Immature natural killer cell (primary cell): ENCODE results near the gene SNRPA. TPM values are rescaled to one million over a fixed set of nuclear protein-coding genes. Genes with fewer than 3 reads are reported as not detected.
"Not testable (repeated sequence)": the region's sequence is repeated elsewhere in the genome, so short reads cannot be mapped to it uniquely, and the experiment has no call there.

ENCODE experiments used
- DNase-seq, 3 donors: peaks; one replicate each; pipeline ENCODE4 v3.0.0; 2022; ENCODE audit warnings: mixed read lengths in 1 of 3
- H3K27ac Mint-ChIP-seq, 6 donors: one replicate each; pipeline ENCODE4 v1.8.0; 2020; ENCODE audit warnings: mixed read lengths in 6 of 6, mild to moderate bottlenecking in 5 of 6, inconsistent platforms in 4 of 6, moderate library complexity in 3 of 6
- H3K27me3 Mint-ChIP-seq, 3 donors: one replicate each; pipeline ENCODE4 v1.8.0; 2020 to 2021; ENCODE audit warnings: low read depth in 3 of 3, mild to moderate bottlenecking in 3 of 3, mixed read lengths in 3 of 3, moderate library complexity in 3 of 3, inconsistent platforms in 1 of 3
- H3K36me3 Mint-ChIP-seq, 3 donors: one replicate each; pipeline ENCODE4 v1.8.0; 2020; ENCODE audit warnings: mixed read lengths in 3 of 3, inconsistent platforms in 2 of 3, mild to moderate bottlenecking in 2 of 3
- H3K4me1 Mint-ChIP-seq, 2 donors: one replicate each; pipeline ENCODE4 v1.8.0; 2020; ENCODE audit warnings: inconsistent platforms in 2 of 2, mild to moderate bottlenecking in 2 of 2, mixed read lengths in 2 of 2, moderate library complexity in 1 of 2
- H3K4me3 Mint-ChIP-seq, 5 donors: one replicate each; pipeline ENCODE4 v1.8.0; 2020; ENCODE audit warnings: mild to moderate bottlenecking in 5 of 5, mixed read lengths in 5 of 5, inconsistent platforms in 3 of 5, moderate library complexity in 3 of 5
- H3K9me3 Mint-ChIP-seq, 6 donors: one replicate each; pipeline ENCODE4 v1.8.0; 2020; ENCODE audit warnings: mild to moderate bottlenecking in 6 of 6, mixed read lengths in 6 of 6, inconsistent platforms in 4 of 6, moderate library complexity in 3 of 6
- polyA plus RNA-seq, 3 donors: library from polyadenylated mRNA; unstranded; fragments of 300-500 nt; fragmentation: Illumina TruSeq; gene quantifications; one replicate each; pipeline ENCODE4 v1.2.3, GENCODE V29; 2021

SNRPA gene
- polyA plus RNA-seq, 3 donors from 2014 or later = 28.9 to 78.7 (median 39.2) TPM

DNA sequence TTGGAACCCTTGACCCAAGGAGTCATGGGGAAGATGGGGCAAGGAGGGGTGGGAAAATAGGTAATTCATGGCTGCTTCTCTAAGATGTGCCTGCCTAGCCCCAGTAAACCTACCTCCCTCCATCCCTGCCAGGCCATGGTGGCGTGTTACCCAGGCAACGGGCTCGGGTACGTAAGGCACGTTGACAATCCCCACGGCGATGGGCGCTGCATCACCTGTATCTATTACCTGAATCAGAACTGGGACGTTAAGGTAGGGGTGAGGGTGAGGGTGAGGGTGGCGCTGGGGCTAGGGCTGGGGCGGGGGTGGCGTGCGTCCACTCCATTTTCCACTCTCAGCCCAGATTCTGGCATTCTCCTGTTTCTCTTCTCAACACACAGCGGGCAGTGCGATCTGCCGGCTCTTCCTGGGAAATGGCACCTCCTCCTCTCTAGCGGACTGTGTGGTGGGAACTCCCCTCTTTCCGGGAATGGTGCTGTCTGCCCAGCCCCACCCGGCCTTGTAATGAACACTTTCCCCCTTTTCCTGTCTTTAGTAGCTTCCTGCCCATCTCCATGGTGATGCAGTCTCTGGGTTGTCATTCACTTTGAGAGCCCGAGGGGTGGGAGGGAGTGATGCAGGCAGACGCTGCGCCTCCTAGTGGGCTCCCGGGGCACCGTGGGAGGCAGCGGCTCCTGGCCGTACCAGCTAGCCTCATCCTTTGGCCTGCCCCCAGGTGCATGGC is 55.6 kb downstream of the SNRPA start:
- Mint-ChIP-seq H3K4me1 (peaks cover 83 to 92% of the 10 kb centered on the region in 2 donors), H3K27ac (peak overlapping the region; percentile 89 to 98 (median 95)), H3K36me3 (peaks cover 3 to 17% (median 16%) of the 10 kb centered on the region in 3 donors), H3K27me3 (peaks cover 10 to 20% (median 14%) of the 10 kb centered on the region in 3 donors), H3K4me3 (peak overlapping the region; percentile 24 to 77 (median 66)), H3K9me3 (no peaks in the 10 kb centered on the region)
- peak; percentile 70 to 78 (median 73) for DNase-seq

GRCh38 chr19:40807147-40808020 is 56.4 kb downstream of the SNRPA start:
- H3K9me3 Mint-ChIP-seq = no peaks in the 10 kb centered on the region
- DNase-seq = no peak
- peak overlapping the region; percentile 38 to 77 (median 66) for H3K4me3 Mint-ChIP-seq
- peaks cover 83 to 92% of the 10 kb centered on the region in 2 donors for H3K4me1 Mint-ChIP-seq
- H3K36me3 Mint-ChIP-seq = peaks cover 3 to 13% (median 11%) of the 10 kb centered on the region in 3 donors
- peak overlapping the region; percentile 56 to 98 (median 92) for H3K27ac Mint-ChIP-seq
- H3K27me3 Mint-ChIP-seq = peaks cover 10 to 22% (median 16%) of the 10 kb centered on the region in 3 donors

DNA sequence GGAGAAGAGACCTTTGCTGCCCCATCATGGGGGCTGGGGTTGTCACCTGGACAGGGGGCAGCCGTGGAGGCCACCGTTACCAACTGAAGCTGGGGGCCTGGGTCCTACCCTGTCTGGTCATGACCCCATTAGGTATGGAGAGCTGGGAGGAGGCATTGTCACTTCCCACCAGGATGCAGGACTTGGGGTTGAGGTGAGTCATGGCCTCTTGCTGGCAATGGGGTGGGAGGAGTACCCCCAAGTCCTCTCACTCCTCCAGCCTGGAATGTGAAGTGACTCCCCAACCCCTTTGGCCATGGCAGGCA is 57.0 kb downstream of the SNRPA start:
- peaks cover 3 to 12% (median 9%) of the 10 kb centered on the region in 3 donors for H3K36me3 Mint-ChIP-seq
- peaks cover 10 to 21% (median 16%) of the 10 kb centered on the region in 3 donors for H3K27me3 Mint-ChIP-seq

DNA sequence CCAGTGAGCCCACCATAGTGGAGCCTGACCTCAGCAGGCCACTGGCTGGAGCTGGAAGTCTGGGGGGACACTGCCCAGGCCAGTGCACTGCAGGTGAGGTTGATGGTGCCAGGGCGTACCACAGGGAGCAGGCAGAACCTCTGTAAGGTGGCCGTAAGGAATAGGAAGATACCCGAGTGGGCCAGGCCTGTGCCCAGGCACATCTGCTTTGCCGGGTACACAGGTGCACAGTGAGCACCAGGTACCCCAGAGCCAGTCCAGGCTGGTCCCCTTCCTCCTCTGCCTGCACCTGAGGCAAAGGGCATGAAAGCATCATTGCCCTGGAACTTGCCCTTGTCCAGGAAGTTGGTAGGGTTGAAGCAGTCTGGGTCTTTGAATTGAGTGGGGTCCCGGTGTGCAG is 57.5 kb downstream of the SNRPA start:
- peaks cover 78 to 83% of the 10 kb centered on the region in 2 donors for H3K4me1 Mint-ChIP-seq
- DNase-seq = no peak
- peaks cover 10 to 19% (median 14%) of the 10 kb centered on the region in 3 donors for H3K27me3 Mint-ChIP-seq
- no peaks in the 10 kb centered on the region for H3K9me3 Mint-ChIP-seq
- H3K36me3 Mint-ChIP-seq = peaks cover 3 to 12% (median 9%) of the 10 kb centered on the region in 3 donors
- H3K27ac Mint-ChIP-seq = peak overlapping the region in 2 of 6 donors; percentile 61 to 97
- peak overlapping the region in 4 of 5 donors; percentile 26 to 48 (median 41) for H3K4me3 Mint-ChIP-seq

More for the DNA sequence above, 57.0 kb downstream of the SNRPA start:
- no peak for DNase-seq
- peaks cover 83 to 89% of the 10 kb centered on the region in 2 donors for H3K4me1 Mint-ChIP-seq
- no peaks in the 10 kb centered on the region for H3K9me3 Mint-ChIP-seq
- peak overlapping the region in 4 of 6 donors; percentile 89 to 98 (median 93) for H3K27ac Mint-ChIP-seq
- peak overlapping the region in 2 of 5 donors; percentile 17 to 29 for H3K4me3 Mint-ChIP-seq

GRCh38 chr19:40809358-40810086 is 58.5 kb downstream of the SNRPA start:
- peaks cover 3 to 6% (median 5%) of the 10 kb centered on the region in 3 donors for H3K36me3 Mint-ChIP-seq
- peak overlapping the region; percentile 6 to 99 (median 96) for H3K4me3 Mint-ChIP-seq
- H3K27ac Mint-ChIP-seq = peak overlapping the region in 2 of 6 donors; percentile 48 to 53
- H3K9me3 Mint-ChIP-seq = no peaks in the 10 kb centered on the region
- peaks cover 10 to 17% (median 16%) of the 10 kb centered on the region in 3 donors for H3K27me3 Mint-ChIP-seq
- H3K4me1 Mint-ChIP-seq = peaks cover 67 to 73% of the 10 kb centered on the region in 2 donors
- no peak for DNase-seq

DNA sequence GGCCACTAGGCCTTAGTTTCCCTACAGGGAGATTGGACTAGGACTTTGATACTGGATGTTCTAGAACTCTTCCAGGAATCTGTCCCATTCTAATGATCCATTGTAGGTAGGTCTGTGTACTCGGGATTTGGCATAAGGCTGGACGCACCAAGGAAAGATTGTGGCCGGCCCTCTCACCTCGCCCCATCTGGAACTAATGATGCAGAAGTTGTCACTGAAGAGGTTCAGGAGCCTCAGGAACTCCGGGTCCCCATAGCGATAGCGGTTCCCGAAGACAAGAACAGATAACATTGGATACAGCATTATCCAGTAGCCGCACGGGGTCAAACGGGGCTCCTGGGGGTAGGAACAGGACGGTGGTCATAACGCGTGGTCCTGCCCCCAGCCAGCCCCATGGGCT is 59.2 kb downstream of the SNRPA start:
- H3K4me1 Mint-ChIP-seq = peaks cover 61 to 67% of the 10 kb centered on the region in 2 donors
- peaks cover 10 to 16% (median 15%) of the 10 kb centered on the region in 3 donors for H3K27me3 Mint-ChIP-seq
- no peak for DNase-seq
- H3K4me3 Mint-ChIP-seq = peak overlapping the region; percentile 96 to 99 (median 98)
- H3K36me3 Mint-ChIP-seq = peaks cover 3 to 6% (median 5%) of the 10 kb centered on the region in 3 donors
- peak overlapping the region in 4 of 6 donors; percentile 48 to 95 (median 53) for H3K27ac Mint-ChIP-seq
- no peaks in the 10 kb centered on the region for H3K9me3 Mint-ChIP-seq

- Mint-ChIP-seq H3K27ac (peak overlapping the region; percentile 75 to 96 (median 96)), H3K27me3 (peaks cover 10 to 16% (median 15%) of the 10 kb centered on the region in 3 donors), H3K4me1 (peaks cover 54 to 60% of the 10 kb centered on the region in 2 donors), H3K4me3 (peak overlapping the region; percentile 96 to 99 (median 98))
- peak; percentile 65 to 77 (median 74) for DNase-seq
- H3K9me3 Mint-ChIP-seq, H3K36me3 Mint-ChIP-seq: not testable (repeated sequence)
Measured at GRCh38 chr19:40810649-40811408, 59.8 kb downstream of the SNRPA start.

- peaks cover 10 to 15% (median 12%) of the 10 kb centered on the region in 3 donors for H3K27me3 Mint-ChIP-seq
- no peak for DNase-seq
- H3K36me3 Mint-ChIP-seq = peaks cover 2 to 6% (median 5%) of the 10 kb centered on the region in 3 donors
- H3K27ac Mint-ChIP-seq = peak overlapping the region; percentile 78 to 96 (median 96)
- peaks cover 45 to 51% of the 10 kb centered on the region in 2 donors for H3K4me1 Mint-ChIP-seq
- no peaks in the 10 kb centered on the region for H3K9me3 Mint-ChIP-seq
- peak overlapping the region; percentile 87 to 99 (median 98) for H3K4me3 Mint-ChIP-seq
Measured at GRCh38 chr19:40811478-40812341, 60.7 kb downstream of the SNRPA start.

GRCh38 chr19:40812571-40812970 is 61.6 kb downstream of the SNRPA start:
- not testable (repeated sequence) for DNase-seq, H3K9me3 Mint-ChIP-seq, H3K36me3 Mint-ChIP-seq
- H3K4me1 Mint-ChIP-seq = peaks cover 38 to 43% of the 10 kb centered on the region in 2 donors
- peak overlapping the region; percentile 30 to 95 (median 82) for H3K27ac Mint-ChIP-seq
- H3K4me3 Mint-ChIP-seq = peak overlapping the region; percentile 58 to 99 (median 87)
- H3K27me3 Mint-ChIP-seq = peaks cover 8 to 14% (median 8%) of the 10 kb centered on the region in 3 donors

GRCh38 chr19:40813182-40813581 is 62.2 kb downstream of the SNRPA start:
- peak overlapping the region in 1 of 5 donors; percentile 99 for H3K4me3 Mint-ChIP-seq
- H3K27ac Mint-ChIP-seq = peak overlapping the region in 5 of 6 donors; percentile 30 to 95 (median 80)
- H3K36me3 Mint-ChIP-seq = peaks cover 0 to 6% (median 5%) of the 10 kb centered on the region in 3 donors
- peaks cover 40 to 45% of the 10 kb centered on the region in 2 donors for H3K4me1 Mint-ChIP-seq
- peaks cover 4 to 11% (median 6%) of the 10 kb centered on the region in 3 donors for H3K27me3 Mint-ChIP-seq
- H3K9me3 Mint-ChIP-seq = no peaks in the 10 kb centered on the region
- DNase-seq = no peak
